Measurements from ENCODE around the gene PLBD1. TPM values are rescaled to one million over a fixed set of nuclear protein-coding genes. Genes with fewer than 3 reads are reported as not detected.

PLBD1 gene
- total and polyA plus RNA-seq, 10 donors = 3.1 to 83.2 (median 29.5) TPM

GRCh38 chr12:14612898-14613445 is 45.3 kb upstream of the PLBD1 start:
- TF ChIP-seq POLR2AphosphoS5 (IDR thresholded peaks at IDR 0.05) = no peak
- TF ChIP-seq CTCF (IDR thresholded peaks at IDR 0.05 in 8 of 11, conservative IDR thresholded peaks at IDR 0.05 in 3 of 11) = no peak
- TF ChIP-seq POLR2A (IDR thresholded peaks at IDR 0.05) = no peak
- no peaks in the 10 kb centered on the region for H3K27me3 ChIP-seq (replicated peaks in 1 of 7)
- DNase-seq = no peak
- no peak overlapping the region for H3K4me3 ChIP-seq
- peaks cover 0 to 36% (median 28%) of the 10 kb centered on the region in 8 donors for H3K9me3 ChIP-seq
- no peaks in the 10 kb centered on the region for H3K36me3 ChIP-seq
- WGBS, 5 donors = 65 to 79% (median 74%) methylated on average over 3 of the region's 3 CpGs
- intact Hi-C loops (cut with DNase I; ENCODE audit: low total_unique reads) = no loop called here
- peak overlapping the region in 5 of 8 donors; percentile 66 to 79 (median 69) for H3K27ac ChIP-seq
- H3K4me1 ChIP-seq = peaks cover 0 to 38% (median 23%) of the 10 kb centered on the region in 6 donors

- Histone ChIP-seq H3K27me3 (replicated peaks in 1 of 7) (no peaks in the 10 kb centered on the region), H3K27ac (no peak overlapping the region), H3K36me3 (no peaks in the 10 kb centered on the region), H3K9me3 (peaks cover 0 to 44% (median 35%) of the 10 kb centered on the region in 8 donors), H3K4me1 (peaks cover 0 to 38% (median 23%) of the 10 kb centered on the region in 6 donors), H3K4me3 (no peak overlapping the region)
- intact Hi-C loops (cut with DNase I; ENCODE audit: low total_unique reads) = no loop called here
- WGBS, 5 donors = 90 to 94% (median 94%) methylated on average over 3 of the region's 3 CpGs
- no peak for TF ChIP-seq POLR2A (IDR thresholded peaks at IDR 0.05)
- TF ChIP-seq POLR2AphosphoS5 (IDR thresholded peaks at IDR 0.05) = no peak
- TF ChIP-seq CTCF (IDR thresholded peaks at IDR 0.05 in 8 of 11, conservative IDR thresholded peaks at IDR 0.05 in 3 of 11) = no peak
- no peak for DNase-seq
These were observed 44.6 kb upstream of the PLBD1 start for GRCh38 chr12:14612250-14612649.

GRCh38 chr12:14611640-14612203 is 44.0 kb upstream of the PLBD1 start:
- H3K27me3 ChIP-seq (replicated peaks in 1 of 7) = no peaks in the 10 kb centered on the region
- peaks cover 0 to 49% (median 41%) of the 10 kb centered on the region in 8 donors for H3K9me3 ChIP-seq
- H3K4me1 ChIP-seq = peaks cover 0 to 38% (median 23%) of the 10 kb centered on the region in 6 donors
- 83 to 93% (median 91%) methylated on average over 3 of the region's 3 CpGs for WGBS, 5 donors
- no peak for TF ChIP-seq CTCF (IDR thresholded peaks at IDR 0.05 in 8 of 11, conservative IDR thresholded peaks at IDR 0.05 in 3 of 11)
- no peak for TF ChIP-seq POLR2AphosphoS5 (IDR thresholded peaks at IDR 0.05)
- no peak for TF ChIP-seq POLR2A (IDR thresholded peaks at IDR 0.05)
- intact Hi-C loops (cut with DNase I; ENCODE audit: low total_unique reads) = no loop called here
- no peaks in the 10 kb centered on the region for H3K36me3 ChIP-seq
- no peak overlapping the region for H3K27ac ChIP-seq
- H3K4me3 ChIP-seq = no peak overlapping the region
- no peak for DNase-seq

- Histone ChIP-seq H3K36me3 (no peaks in the 10 kb centered on the region), H3K4me1 (peaks cover 0 to 7% (median 0%) of the 10 kb centered on the region in 6 donors), H3K4me3 (no peak overlapping the region), H3K27ac (peak overlapping the region in 5 of 8 donors; percentile 3 to 75 (median 53)), H3K9me3 (peaks cover 0 to 89% (median 80%) of the 10 kb centered on the region in 8 donors), H3K27me3 (replicated peaks in 1 of 7) (no peaks in the 10 kb centered on the region)
- no peak for DNase-seq
- intact Hi-C loops (cut with DNase I; ENCODE audit: low total_unique reads) = no loop called here
- no peak for TF ChIP-seq CTCF (IDR thresholded peaks at IDR 0.05 in 8 of 11, conservative IDR thresholded peaks at IDR 0.05 in 3 of 11)
- no peak for TF ChIP-seq POLR2AphosphoS5 (IDR thresholded peaks at IDR 0.05)
- no peak for TF ChIP-seq POLR2A (IDR thresholded peaks at IDR 0.05)
These were observed 39.9 kb upstream of the PLBD1 start for GRCh38 chr12:14607568-14607967.

Data from spleen (tissue), 11 donors.